Activated T-helper 1 cell treated with anti-CD3 and anti-CD28 coated beads, Interleukin-12 subunit alpha, Interleukin-12 subunit beta, Interleukin-2, Interleukin-4 antibody, amounts not matched to agents 30 ng/mL and 10 ng/mL and 1 ng/mL, durations not matched to agents 14 hours and 24 hours and 36 hours (primary cell): ENCODE data around the gene ING5. TPM values are rescaled to one million over a fixed set of nuclear protein-coding genes. Genes with fewer than 3 reads are reported as not detected.

ENCODE experiments used
- DNase-seq: peaks from one replicate; pipeline ENCODE4 v3.0.0; 2021; ENCODE audit warnings: low spot score
- H3K27ac Mint-ChIP-seq: one replicate; pipeline ENCODE4 v1.8.0; 2021; ENCODE audit warnings: mild to moderate bottlenecking, mixed read lengths
- H3K27me3 Mint-ChIP-seq: one replicate; pipeline ENCODE4 v1.8.0; 2022; ENCODE audit warnings: mild to moderate bottlenecking, moderate library complexity, mixed read lengths; ENCODE audit not compliant: insufficient read depth
- H3K36me3 Mint-ChIP-seq: one replicate; pipeline ENCODE4 v1.8.0; 2021; ENCODE audit warnings: low read depth, mixed read lengths
- H3K4me1 Mint-ChIP-seq: one replicate; pipeline ENCODE4 v1.8.0; 2021; ENCODE audit warnings: low read depth, mixed read lengths
- H3K4me3 Mint-ChIP-seq: one replicate; pipeline ENCODE4 v1.8.0; 2021; ENCODE audit warnings: mild to moderate bottlenecking, moderate library complexity, mixed read lengths
- H3K9me3 Mint-ChIP-seq: one replicate; pipeline ENCODE4 v1.8.0; 2021; ENCODE audit warnings: mixed read lengths
- intact Hi-C: fragments of 100-400 bp; cut with micrococcal nuclease; formaldehyde crosslinking; loops from one replicate; pipeline ENCODE4 v1.15.1; 2024
- total RNA-seq: library from RNA; stranded (reverse); gene quantifications from 2 replicates; pipeline ENCODE4 v1.2.3, GENCODE V29; 2022

ING5 gene
- total RNA-seq, 1 donor from 2014 or later, result 57.5 TPM

DNA sequence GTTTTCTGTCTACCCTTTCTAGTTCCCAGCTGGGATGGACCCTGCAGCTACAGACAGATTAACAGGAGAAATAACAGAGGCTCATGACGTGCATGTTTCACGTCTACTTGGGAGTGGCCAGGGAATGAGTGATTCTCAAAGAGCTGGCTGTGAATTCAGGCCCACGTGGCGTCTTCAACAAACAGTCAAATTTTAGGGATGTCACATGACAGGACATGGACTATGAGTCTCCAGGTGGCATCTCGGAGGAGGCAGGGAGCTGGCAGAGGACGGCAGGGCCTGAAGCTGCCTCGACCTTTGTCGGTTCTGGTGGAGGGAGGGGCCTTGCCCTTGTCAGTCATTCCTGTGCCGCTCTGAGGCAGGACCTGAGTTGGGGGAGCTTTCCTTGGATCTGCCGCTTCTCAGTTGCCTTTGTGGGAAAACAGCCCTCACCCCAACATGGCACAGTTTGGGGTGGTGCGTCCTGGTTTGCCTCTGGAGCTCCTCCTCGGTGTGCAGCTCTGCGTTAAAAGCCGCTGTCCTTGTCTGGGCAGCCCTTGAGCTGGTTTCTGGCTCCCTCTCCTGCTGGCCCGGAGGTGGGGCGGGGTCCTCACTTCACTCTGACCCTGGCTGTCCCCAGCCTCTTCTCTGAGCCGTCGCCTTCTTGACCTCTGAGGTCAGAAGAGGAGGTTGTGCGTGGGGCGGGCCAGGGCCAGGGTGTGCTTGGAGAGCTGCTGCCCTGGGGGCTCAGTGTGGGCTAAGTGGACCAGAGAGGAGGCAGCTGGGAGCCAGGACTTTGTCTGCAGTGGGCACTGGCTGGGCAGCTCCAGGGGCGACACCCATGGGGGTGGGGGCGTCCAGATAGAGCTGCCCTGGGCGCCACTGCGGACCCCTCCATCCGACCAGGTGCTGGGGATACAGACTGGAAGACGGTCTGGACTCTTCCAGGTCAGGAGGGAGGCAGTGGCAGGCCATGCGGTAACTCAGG lies 62.7 kb downstream of the ING5 start:
- H3K4me1 Mint-ChIP-seq, result peaks cover 13% of the 10 kb centered on the region
- DNase-seq, result no peak
- no peak overlapping the region for H3K4me3 Mint-ChIP-seq
- peaks cover 6% of the 10 kb centered on the region for H3K9me3 Mint-ChIP-seq
- peaks cover 10% of the 10 kb centered on the region for H3K36me3 Mint-ChIP-seq
- no peak overlapping the region for H3K27ac Mint-ChIP-seq
- H3K27me3 Mint-ChIP-seq, result no peaks in the 10 kb centered on the region
- intact Hi-C loops, result loop anchor here (5.0 kb wide), 1 partner anchor 78 kb away; no protein-coding TSS in a partner anchor

DNA sequence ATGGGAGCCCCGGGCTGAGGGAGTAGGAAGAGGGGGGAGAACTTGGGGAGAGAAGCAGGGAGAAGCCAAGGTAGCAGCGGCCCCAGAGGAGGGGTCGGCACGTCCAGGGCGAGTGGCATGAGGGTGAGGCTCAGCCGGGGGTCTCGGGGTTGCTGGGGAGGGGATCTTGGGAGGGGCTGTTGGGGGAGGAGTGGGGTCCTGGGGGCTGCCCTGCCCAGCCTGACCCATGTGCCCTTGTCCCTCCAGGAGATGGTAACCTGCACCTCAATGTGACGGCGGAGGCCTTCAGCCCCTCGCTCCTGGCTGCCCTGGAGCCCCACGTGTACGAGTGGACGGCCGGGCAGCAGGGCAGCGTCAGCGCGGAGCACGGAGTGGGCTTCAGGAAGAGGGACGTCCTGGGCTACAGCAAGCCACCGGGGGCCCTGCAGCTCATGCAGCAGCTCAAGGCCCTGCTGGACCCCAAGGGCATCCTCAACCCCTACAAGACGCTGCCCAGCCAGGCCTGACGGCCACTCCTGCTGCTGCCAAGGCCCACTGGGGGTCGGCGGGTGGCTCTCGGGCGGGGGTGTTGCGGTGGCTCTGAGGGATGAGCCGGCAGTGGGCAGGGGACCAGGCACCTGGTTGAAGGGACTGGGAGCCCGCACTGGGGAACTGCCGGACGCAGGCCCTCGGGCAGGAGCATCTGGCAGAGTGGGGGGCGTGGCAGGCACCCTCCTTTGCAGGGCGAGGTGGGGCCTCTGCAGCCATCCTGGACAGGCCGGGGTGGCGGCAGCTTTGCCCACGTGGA lies 65.8 kb downstream of the ING5 start:
- H3K27ac Mint-ChIP-seq, result no peak overlapping the region
- no peaks in the 10 kb centered on the region for H3K27me3 Mint-ChIP-seq
- H3K4me3 Mint-ChIP-seq, result no peak overlapping the region
- H3K36me3 Mint-ChIP-seq, result no peaks in the 10 kb centered on the region
- no peak for DNase-seq
- H3K9me3 Mint-ChIP-seq, result no peaks in the 10 kb centered on the region
- intact Hi-C loops, result no loop called here
- H3K4me1 Mint-ChIP-seq, result peaks cover 15% of the 10 kb centered on the region

DNA sequence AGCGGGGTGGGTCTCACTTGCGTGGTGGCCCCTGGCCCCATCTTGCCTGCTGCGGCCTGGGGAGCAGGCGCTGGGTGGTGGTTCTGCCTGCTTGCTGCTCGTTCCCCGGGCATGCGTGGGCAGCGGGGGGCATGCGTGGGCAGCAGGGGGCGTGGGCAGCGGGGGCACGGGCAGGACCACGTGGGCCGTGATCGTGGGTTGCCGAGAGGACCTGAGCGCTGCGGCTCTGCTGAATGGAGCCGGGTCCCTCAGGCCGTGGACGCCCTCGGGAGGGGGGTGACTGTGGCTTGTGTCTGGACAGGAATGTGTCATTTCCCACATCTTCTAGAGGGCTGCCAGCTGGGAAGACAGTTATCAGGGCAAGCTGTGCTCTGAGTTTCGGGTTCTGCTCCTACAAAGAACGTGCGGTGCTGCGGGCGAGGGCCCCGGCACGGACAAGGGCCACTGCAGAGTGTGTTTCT lies 66.4 kb downstream of the ING5 start:
- Mint-ChIP-seq H3K36me3 (no peaks in the 10 kb centered on the region), H3K4me3 (no peak overlapping the region), H3K27ac (no peak overlapping the region), H3K4me1 (peaks cover 9% of the 10 kb centered on the region), H3K9me3 (no peaks in the 10 kb centered on the region), H3K27me3 (no peaks in the 10 kb centered on the region)
- no peak for DNase-seq
- intact Hi-C loops, result no loop called here

DNA sequence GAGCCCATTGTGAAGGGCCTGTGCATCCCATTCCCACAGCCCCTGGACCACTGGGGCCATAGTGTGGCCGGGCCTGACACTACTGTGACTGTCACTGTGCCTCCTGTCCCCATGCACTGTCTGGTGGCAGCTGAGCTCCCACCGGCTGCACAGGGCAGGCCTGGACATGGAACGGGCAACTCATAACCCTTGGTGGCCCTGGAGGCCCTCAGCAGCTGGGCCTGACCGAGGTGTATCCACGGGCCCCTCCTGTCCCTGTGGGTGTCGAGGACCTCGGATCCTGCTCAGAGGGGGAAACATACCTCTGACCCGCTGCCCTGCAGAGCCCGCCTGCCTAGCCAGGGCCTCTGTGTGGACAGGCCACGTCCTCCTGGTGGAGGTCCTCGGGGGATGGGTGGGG lies 67.0 kb downstream of the ING5 start:
- intact Hi-C loops, result no loop called here
- H3K9me3 Mint-ChIP-seq, result no peaks in the 10 kb centered on the region
- DNase-seq, result no peak
- H3K36me3 Mint-ChIP-seq, result no peaks in the 10 kb centered on the region
- H3K4me1 Mint-ChIP-seq, result peaks cover 7% of the 10 kb centered on the region
- no peak overlapping the region for H3K27ac Mint-ChIP-seq
- H3K27me3 Mint-ChIP-seq, result no peaks in the 10 kb centered on the region
- H3K4me3 Mint-ChIP-seq, result no peak overlapping the region

DNA sequence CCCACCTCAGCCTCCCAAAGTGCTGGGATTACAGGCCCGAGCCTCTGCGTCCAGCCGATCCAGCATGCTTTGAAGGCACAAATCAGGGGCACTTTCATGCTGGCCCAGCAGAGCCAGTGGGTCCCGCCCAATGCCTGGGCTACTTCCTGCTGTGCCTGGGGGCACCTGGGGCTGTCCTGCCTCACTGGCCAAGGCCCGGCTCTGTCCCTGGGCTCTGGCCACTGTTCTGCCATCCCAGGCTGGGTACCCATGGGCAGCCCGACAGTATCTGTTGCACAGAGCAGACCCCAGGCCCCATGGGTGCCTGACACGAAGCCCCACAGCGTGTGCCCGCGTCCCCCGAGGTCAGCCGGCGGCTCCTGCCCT lies 68.0 kb downstream of the ING5 start:
- Mint-ChIP-seq H3K9me3 (no peaks in the 10 kb centered on the region), H3K36me3 (no peaks in the 10 kb centered on the region), H3K27ac (no peak overlapping the region), H3K27me3 (no peaks in the 10 kb centered on the region), H3K4me3 (no peak overlapping the region), H3K4me1 (peaks cover 7% of the 10 kb centered on the region)
- intact Hi-C loops, result no loop called here
- DNase-seq, result no peak

DNA sequence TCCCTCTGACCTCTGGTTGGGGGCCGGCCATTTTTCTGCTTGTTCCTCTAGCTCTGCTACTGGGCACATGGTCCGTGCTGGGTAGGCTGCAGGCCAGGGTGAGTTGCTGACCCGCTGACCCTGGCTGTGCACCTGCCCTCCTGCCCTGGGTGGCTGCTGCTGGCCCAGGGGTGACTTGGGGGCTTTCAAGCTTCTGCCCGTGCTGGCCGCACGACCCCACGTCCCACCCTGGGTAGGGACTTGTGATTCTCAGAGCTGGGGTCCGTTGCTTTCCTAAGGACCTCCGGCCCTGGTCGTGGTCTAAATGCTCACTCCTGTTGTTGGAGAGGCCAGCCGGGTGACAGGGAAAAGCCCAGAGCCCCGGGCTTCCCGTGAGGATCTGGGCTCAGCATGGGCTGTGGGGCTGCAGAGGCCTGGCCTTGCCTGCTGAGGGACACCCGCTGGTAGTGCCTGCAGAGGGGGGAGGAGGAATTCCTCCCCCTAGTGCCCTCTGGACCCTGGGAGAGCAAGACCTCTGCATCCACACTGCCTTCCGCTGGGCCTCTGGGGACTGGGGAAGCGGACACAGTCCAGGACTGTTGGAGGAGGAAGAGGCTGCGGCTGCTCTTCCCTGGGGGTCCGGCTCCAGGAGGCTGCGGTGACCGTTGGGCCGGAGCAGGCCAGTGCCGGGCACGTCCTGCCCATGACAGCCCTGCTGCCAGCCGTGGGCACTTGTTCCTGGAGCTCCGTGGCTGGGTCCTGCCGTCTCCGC lies 68.5 kb downstream of the ING5 start:
- no peak overlapping the region for H3K4me3 Mint-ChIP-seq
- H3K27ac Mint-ChIP-seq, result no peak overlapping the region
- DNase-seq, result no peak
- no peaks in the 10 kb centered on the region for H3K27me3 Mint-ChIP-seq
- H3K36me3 Mint-ChIP-seq, result no peaks in the 10 kb centered on the region
- H3K4me1 Mint-ChIP-seq, result peaks cover 7% of the 10 kb centered on the region
- no peaks in the 10 kb centered on the region for H3K9me3 Mint-ChIP-seq
- intact Hi-C loops, result no loop called here

DNA sequence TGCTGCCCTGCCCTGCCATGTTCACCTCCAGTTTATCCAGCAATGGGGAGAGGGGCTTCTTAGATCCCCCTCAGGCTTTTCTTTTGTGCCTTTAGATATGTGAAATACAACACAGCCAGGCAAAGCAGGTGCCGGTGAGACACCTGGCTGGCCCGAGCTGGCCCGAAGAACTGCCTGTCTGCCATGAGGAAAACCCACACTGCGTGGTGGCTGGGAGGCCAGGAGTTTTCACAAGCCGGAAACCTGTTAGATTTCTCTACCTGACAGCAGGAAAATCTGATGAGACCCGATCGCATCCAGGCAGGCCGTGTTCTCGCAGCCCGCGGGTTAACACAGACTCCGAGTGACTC lies 69.1 kb downstream of the ING5 start:
- intact Hi-C loops, result no loop called here
- H3K36me3 Mint-ChIP-seq, result no peaks in the 10 kb centered on the region
- H3K27ac Mint-ChIP-seq, result no peak overlapping the region
- H3K4me3 Mint-ChIP-seq, result no peak overlapping the region
- peaks cover 7% of the 10 kb centered on the region for H3K4me1 Mint-ChIP-seq
- no peak for DNase-seq
- H3K9me3 Mint-ChIP-seq, result no peaks in the 10 kb centered on the region
- no peaks in the 10 kb centered on the region for H3K27me3 Mint-ChIP-seq

DNA sequence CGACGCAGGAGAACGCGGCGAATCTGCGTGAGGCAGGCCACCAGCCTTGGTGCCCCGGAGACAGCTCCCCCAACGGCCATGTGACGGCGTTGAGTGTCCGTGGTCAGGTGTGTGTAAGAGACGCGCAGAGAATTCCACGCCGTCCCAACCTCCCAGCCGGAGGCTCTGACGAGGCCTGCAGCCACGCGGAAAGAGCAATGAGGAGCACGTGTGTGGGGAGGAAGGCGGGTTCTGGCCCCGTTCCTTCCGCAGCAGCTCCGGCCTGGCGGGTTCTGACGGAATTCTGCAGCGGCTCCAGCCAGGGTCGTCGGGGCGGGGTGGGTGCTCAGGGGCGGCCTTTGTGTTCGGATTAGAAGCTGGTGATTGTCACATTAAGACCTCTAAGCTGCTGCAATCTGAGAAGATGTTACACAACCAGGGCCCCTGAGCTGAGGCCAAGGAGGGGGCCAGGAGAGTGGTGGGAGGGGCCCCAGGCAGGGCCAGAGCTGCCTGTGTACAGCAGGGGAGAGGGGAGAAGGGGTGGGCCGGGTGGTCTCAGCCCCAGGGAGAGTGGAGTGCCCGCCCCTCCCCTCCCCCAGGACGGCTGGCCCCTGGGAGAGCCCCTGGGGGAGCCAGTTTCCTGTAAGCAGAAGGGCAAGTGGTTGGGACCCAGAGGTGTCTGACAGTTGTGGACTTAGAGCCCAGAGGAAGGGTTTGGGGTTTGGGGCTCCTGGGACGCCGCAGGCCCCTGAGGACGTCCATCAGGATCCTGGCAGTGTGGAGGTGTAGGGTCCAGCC lies 69.6 kb downstream of the ING5 start:
- Mint-ChIP-seq H3K36me3 (no peaks in the 10 kb centered on the region), H3K27me3 (no peaks in the 10 kb centered on the region), H3K4me3 (no peak overlapping the region), H3K9me3 (no peaks in the 10 kb centered on the region), H3K27ac (peak overlapping the region; percentile 25), H3K4me1 (peaks cover 7% of the 10 kb centered on the region)
- intact Hi-C loops, result no loop called here
- DNase-seq, result no peak

DNA sequence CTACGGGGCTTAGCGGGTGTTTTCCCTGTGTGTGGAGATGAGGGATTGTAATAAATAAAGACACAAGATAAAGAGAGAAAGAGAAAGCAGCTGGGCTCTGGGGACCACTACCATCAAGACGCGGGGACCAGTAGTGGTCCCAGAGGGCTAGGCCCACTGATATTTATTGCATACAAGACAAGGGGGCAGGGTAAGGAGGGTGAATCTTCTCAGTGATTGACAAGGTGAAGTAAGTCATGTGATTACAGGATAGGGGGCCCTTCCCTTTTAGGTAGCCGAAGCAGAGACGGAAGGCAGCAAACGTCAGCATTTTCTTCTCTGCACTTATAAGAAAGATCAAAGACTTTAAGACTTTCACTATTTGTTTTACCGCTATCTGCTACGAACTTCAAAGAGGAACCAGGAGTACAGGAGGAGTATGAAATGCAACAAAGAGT lies 70.2 kb downstream of the ING5 start:
- Mint-ChIP-seq H3K27ac (peak overlapping the region; percentile 25), H3K27me3 (no peaks in the 10 kb centered on the region), H3K4me3 (no peak overlapping the region), H3K36me3 (no peaks in the 10 kb centered on the region), H3K4me1 (peaks cover 7% of the 10 kb centered on the region), H3K9me3 (no peaks in the 10 kb centered on the region)
- DNase-seq, result no peak
- intact Hi-C loops, result no loop called here

DNA sequence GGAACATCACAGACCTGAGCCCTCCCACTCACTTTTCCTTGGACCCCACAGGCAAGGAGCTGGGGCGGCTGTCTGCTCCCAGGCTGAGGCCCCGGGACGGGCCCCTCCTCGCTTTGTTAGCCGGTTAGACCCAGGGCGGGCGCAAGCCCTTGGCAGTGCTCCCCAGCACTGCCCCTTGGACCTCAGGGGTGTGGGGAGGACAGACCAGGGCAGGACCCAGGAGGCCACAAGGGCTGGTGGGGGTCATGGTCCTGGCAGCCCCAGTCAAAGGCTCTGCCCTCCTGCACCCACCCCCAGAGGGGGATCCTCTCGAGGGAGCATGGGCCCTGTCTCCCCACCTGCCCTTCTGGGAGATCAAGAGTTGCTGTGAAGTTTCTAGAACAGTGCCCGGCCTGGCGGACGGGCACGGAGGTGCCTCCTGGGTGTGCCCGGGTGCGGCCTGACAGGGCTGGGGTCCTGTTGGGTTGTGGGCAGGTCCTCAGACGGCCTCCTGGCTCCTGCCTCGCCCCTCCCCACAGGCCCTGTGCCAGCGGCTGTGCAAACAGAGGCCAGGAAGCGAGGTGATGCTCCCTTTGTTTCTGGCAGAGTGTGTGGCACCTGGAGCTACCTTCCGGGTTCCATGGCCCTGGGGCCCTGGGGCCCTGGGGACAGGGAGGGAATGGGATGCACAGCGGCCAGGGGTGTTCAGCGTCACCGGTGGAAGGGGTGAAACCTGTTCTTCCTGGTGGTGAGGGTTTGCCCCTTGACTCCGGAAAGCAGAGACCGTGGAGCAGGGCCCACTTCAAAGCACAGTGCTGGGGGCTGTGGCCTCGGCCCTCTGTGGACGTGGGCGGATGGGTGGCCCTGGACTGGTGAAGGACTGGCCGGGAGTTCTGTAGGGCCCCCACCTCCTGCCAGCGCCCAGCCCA lies 71.9 kb downstream of the ING5 start:
- DNase-seq, result no peak
- no peaks in the 10 kb centered on the region for H3K9me3 Mint-ChIP-seq
- H3K4me3 Mint-ChIP-seq, result no peak overlapping the region
- peaks cover 7% of the 10 kb centered on the region for H3K4me1 Mint-ChIP-seq
- no peak overlapping the region for H3K27ac Mint-ChIP-seq
- intact Hi-C loops, result no loop called here
- no peaks in the 10 kb centered on the region for H3K36me3 Mint-ChIP-seq
- H3K27me3 Mint-ChIP-seq, result no peaks in the 10 kb centered on the region

DNA sequence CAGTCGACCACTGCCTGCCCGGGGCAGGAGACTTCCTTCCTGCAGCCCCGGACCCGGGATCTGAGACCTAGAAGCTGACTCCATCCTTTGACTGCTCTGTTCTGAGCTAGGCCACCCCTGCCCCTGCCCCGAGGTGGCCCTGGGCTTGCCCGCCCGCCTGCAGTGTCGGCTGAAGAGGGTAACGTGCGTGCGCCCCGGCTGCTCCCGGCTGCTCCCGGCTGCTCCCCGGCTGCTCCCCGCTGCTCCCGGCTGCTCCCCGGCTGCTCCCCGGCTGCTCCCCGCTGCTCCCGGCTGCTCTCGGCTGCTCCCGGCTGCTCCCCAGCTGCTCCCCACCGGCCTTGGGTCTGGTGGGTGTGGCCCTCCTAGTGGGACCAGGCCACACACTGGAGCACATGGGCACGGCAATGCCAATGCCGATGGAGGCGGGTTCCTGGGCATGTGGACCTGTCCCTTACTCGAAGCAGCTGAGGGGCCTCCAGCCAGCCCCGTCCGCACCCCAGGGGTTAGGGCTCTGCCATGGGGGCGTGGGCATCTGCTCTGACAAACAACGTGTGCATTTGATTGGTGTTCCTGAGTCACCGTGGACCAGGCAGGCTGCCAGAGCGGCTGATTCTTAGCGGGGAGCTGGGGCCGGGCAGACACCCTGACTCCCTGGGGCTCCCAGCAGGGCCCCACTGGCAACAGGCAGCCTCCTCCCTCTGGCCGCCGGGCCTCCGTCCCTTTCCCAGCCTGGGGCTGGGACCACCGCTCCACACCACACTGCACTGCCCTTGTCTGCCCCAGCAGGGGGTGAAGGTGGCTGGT lies 72.8 kb downstream of the ING5 start:
- no peak for DNase-seq
- Mint-ChIP-seq H3K4me3 (no peak overlapping the region), H3K27ac (no peak overlapping the region), H3K27me3 (no peaks in the 10 kb centered on the region), H3K9me3 (no peaks in the 10 kb centered on the region), H3K4me1 (peaks cover 7% of the 10 kb centered on the region), H3K36me3 (no peaks in the 10 kb centered on the region)
- intact Hi-C loops, result no loop called here
